NOMO-1 treated with dmso at 0.1 percent for 144 hours (cell line): ENCODE results near the gene ZNF280C.
"Not testable (repeated sequence)": the region's sequence is repeated elsewhere in the genome, so short reads cannot be mapped to it uniquely, and the experiment has no call there.

Experiments used
- DNase-seq: peaks from one replicate; lab custom pipeline; 2025; ENCODE audit not compliant: unreplicated experiment; lab: John Stamatoyannopoulos, UW

The ZNF280C gene

DNA sequence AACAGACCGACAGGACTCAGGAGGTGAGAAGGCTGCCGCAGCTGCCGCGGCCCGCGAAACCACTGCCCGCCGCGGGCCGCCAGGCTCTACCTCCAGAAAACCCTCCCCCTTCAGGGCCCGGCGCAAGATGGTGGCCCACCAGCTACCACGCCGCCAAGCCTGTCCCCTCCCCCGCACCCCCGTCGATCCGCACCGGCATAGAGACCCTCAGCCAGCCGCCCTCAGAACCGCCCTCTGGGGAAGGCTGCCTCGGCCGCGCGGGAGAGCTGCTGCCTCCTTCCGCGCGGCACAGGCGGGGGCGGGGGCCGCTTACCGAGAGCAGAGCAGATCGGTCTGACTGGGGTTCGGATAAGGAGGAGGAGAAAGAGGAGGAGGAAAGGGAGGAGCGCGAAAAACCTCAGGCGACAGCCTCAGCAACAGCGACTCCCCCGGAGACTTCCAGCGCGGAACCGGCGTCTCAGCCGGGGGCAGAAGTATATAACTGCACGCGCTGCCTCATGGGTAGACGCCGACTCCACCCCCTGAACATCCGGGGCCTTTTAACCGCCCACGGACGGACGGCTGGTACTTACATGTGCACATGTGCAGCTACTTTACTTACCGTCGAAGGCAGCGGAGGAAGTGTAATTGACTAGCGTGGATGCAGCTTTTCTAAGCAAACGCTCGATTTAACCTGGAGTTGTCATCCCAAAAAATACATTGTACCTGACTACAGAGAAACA lies at the start of gene ZNF280C:
ZNF280C (minus strand) TSS at position 451 of the 722 bp plus-strand sequence. CDS start 8,450 bp downstream, outside the sequence.
- peak; percentile 90 for DNase-seq

DNA sequence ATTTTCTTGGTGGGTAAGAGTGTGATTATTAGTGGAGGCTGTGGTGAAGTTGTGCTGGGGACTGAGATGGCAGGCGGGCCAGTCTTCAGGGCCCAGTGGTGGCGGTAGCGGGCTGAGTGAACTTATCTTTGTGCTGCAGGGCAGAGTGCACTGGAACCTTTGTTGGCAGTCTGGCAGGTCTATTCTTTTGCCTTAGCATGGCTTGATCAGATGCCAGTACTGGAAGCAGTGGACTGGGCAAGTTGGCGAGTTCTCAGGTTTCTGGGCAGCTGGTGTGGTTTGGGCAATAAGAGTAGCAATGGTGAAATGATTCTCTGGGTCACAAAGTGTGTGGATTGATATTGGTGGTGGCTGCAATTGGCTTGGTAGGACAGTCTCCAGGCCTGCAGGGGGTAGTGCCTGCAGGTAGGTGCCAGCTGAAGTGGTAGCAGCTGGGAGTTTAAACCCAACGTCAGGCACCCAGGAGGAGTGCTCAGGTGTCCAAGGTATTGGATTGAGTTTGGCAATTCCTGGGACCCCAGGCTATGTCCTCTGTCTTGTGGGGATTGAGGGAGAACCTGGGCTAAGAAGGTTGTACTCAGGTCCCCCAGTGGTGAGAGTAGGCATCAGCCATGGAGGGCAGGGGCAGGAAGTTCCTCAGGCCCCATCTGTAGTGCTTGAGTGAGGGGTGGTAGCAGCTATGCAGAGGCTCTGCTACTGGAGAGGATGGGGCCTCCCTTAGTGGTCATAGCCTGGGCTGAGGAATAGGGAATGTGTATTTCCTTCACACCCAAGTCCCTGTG lies 36.1 kb upstream of the ZNF280C start:
- DNase-seq = no peak

DNA sequence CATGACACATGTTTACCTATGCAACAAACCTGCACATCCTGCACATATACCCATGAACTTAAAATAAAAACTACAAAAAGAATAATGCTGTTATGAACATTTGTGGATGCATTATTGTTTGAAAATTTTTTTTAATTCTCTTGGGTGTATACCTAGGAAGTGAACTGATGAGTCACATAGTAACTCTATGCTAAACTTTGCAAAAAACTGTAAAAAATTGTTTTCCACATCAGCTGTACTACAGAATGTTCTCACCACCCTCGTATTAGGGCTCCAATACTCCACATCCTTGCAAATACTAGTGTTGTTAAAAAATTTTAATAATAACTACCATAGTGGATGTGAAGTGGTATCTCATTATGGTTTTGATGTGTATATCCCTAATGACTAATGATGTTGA lies 33.3 kb upstream of the ZNF280C start:
- no peak for DNase-seq

DNA sequence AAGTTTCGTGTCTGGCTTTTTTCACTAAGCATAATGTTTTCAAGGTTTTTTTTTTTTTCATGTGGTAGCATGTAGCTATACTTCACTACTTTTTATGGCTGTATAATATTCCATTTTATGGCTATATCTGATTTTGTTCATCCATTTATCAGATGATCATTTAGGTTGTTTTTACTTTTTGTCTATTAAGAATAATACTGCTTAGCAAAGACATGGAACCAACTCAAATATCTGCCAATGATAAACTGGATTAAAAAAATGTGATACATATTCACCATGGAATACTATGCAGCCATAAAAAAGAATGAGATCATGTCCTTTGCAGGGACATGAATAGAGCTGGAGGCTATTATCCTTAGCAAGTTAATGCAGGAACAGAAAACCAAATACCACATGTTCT lies 32.7 kb upstream of the ZNF280C start:
- no peak for DNase-seq

GRCh38 chrX:130300010-130300282 lies 31.2 kb upstream of the ZNF280C start:
- no peak for DNase-seq

DNA sequence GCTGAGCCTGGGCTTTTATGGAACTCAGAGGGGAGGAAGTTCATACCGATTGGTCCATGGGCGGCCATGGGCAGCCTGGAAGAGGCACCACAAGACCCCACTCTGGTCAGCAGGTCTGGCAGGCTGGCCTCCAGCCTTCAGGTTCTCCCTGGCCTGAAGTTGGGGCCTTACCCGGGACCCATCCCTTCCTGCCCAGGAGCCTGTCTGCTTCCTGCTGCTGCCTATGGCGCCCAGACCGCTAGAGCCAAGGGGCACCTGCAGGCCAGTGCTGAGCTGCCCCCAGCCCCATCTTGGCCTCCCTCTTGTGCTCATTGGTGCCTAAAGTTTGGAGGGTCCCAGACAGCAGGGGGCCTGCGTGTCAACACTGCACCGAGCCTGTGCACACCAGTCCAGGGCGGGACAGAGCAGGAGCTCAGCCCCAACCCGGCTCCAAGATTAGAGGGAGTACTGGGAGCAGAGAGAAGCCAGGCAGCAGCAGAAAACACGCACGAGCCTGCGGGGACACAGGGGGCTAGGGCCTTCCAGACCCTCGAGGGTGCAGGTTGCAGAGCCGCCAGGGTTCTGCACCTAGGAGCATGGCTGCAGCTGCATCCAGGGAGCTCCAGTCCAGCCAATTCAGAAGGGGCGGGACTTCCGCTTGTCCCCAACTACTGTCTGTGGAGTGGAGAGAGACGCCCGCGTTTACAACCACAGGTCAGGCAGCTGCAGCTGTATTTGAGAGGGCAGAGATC lies 30.7 kb upstream of the ZNF280C start:
- no peak for DNase-seq

DNA sequence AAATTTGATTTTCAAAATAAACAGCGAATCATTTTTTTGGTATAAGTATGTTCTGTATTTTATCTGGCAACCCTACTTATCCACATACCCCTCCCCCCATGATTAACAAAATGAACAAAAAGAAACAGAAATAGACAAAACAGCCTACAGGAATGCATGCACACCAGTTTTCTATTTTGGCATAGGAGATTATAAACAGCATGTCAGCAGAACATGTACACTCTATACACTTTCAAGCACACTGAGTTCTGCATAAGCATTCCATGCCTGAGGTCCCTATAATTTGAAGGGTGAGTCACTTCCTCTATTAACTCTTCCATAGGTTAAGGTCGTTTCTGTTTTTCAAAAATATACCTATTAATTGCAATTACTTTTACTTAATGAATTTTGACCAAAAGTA lies 28.0 kb upstream of the ZNF280C start:
- DNase-seq = no peak

DNA sequence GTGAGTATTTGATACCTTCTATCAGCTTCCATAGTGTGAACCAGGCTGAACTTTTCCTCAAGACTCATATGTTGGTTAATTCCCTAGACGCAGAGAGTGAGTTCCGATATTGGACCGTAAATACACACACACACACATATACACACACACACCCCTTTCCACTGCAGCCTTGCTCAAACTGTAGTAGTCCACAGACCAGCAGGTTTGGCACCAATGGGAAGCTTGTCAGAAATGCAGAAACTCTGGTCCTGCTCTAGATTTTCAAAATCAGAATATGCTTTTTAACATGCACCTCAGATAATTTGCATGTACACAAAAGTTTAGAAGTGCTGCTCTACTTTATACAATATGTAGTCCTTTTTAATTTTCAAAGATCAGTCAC lies 27.6 kb upstream of the ZNF280C start:
- no peak for DNase-seq

GRCh38 chrX:130295519-130296296 lies 27.0 kb upstream of the ZNF280C start:
- DNase-seq = no peak

- DNase-seq = no peak
Measured at GRCh38 chrX:130287071-130287770, 18.5 kb upstream of the ZNF280C start.

- no peak for DNase-seq
Measured at GRCh38 chrX:130285710-130286109, 17.0 kb upstream of the ZNF280C start.

DNA sequence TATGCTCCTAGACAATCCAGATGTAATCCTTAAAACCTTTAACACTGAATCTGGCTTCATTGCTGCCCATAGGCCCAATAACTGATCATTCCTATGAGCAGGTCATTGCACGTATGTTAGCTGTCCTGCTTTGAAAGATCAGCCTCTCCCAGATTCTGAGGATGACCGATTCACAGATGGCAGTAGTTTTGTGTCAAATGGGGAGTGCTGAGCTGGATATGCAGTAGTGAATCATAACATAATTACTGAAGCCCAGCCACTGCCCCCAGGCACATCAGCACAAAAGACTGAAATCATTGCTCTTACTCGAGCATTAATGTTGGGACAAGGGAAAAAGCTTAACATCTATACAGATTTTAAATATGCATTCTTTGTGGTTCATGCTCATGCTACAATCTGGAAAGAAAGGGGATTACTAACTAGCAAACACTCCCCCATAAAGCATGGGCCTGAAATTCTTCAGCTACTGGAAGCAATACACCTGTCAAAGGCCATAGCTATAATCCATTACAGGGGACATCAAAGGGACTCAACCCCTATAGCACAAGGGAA lies 16.4 kb upstream of the ZNF280C start:
- no peak for DNase-seq

GRCh38 chrX:130282151-130282550 lies 13.5 kb upstream of the ZNF280C start:
- no peak for DNase-seq

DNA sequence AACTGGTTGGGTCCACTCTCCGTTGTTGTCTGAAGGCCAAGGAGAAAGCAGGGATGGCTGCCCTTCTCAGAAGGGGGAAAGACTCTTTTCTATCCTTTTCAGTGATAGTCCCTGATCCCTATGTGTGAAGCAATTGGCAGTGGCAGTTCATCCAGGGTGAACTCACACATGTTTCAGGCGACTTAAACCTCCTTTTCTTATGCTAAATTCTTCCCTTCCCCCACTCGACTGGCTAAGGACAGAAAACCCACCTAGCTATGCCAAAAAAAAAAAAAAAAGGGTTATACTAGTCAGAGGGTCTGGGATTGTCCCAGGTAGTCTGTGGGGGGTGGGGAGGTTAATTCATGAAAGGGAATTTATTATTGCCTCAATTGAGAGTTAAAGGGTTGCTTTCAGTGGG lies 12.2 kb upstream of the ZNF280C start:
- no peak for DNase-seq

DNA sequence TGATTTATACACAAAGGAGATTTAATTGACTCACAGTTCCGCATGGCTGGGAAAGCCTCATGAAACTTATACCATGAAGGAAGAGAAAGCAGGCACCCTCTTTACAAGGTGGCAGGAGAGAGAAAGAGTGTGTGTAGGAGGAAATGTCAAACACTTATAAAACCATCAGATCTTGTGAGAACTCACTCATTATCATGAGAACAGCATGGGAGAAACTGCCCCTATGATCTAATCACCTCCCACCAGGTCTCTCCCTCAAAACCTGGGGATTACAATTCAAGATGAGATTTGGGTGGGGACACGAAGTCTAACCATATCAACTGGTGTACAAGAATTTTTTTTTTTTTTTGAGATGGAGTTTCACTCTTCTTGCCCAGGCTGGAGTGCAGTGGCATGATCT lies 3.6 kb upstream of the ZNF280C start:
- not testable (repeated sequence) for DNase-seq

DNA sequence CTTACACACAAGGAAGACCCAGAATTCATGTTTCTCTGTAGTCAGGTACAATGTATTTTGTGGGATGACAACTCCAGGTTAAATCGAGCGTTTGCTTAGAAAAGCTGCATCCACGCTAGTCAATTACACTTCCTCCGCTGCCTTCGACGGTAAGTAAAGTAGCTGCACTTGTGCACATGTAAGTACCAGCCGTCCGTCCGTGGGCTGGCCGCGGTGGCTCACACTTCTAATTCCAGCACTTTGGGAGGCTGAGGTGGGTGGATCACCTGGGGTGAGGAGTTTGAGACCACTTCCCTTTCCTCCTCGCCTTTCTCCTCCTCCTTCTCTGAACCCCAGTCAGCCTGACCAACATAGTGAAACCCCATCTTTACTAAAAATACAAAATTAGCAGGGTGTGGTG lies 692 bp upstream of the ZNF280C start:
- DNase-seq = not testable (repeated sequence)

- DNase-seq = no peak
Measured at GRCh38 chrX:130267956-130268448, 697 bp downstream of the ZNF280C start.

- no peak for DNase-seq
Measured at GRCh38 chrX:130264573-130264972, 4.1 kb downstream of the ZNF280C start.

- DNase-seq = no peak
Measured at GRCh38 chrX:130263016-130263415, 5.7 kb downstream of the ZNF280C start.

- no peak for DNase-seq
Measured at GRCh38 chrX:130262231-130262630, 6.5 kb downstream of the ZNF280C start.
